HepG2 (cell line): Measurements from ENCODE around the gene ALDH2. TPM values are rescaled to one million over a fixed set of nuclear protein-coding genes. Genes with fewer than 3 reads are reported as not detected.

Experiments
- ATAC-seq: fragments of 200-7000 bp; cut with Tn5 transposase; 3 replicates; pipeline ENCODE4 v1.9.1; 2020; ENCODE audit warnings: mild to moderate bottlenecking, moderate library complexity
- BruUV-seq: library from RNA; stranded (reverse); fragments of 400-500 nt; replicated peaks from 2 replicates; lab custom pipeline; 2021; lab: Mats Ljungman, UMichigan
- CTCF ChIA-PET: fragments of 300-600 bp; formaldehyde crosslinking; extraction: SDS; loops from one replicate; lab custom pipeline; 2021; ENCODE audit warnings: low total read pairs, inconsistent platforms, low intra/inter-chr PET ratio; lab: Yijun Ruan, JAX
- POLR2A ChIA-PET: fragments of 350-600 bp; sonication (Branson Sonifier 250); formaldehyde crosslinking; loops from one replicate; lab custom pipeline; 2020; ENCODE audit warnings: antibody characterized with exemption, inconsistent platforms; lab: Yijun Ruan, JAX
- DNase-seq: peaks from one replicate; pipeline ENCODE4 v3.0.0-alpha.2; 2015; ENCODE audit warnings: low spot score
- FAIRE-seq: peaks from 3 replicates; lab custom pipeline; 2011; peaks lifted over from hg19 to GRCh38; lab: Jason Lieb, UNC
- H2AFZ ChIP-seq: one replicate; pipeline ENCODE4 v1.6.1; 2011; ENCODE audit warnings: low read length, inconsistent platforms
- H3K27ac ChIP-seq: fragments of 300-600 bp; 3 replicates; pipeline ENCODE4 v1.8.0; 2011; ENCODE audit warnings: mixed run types, mild to moderate bottlenecking, mixed read lengths, low read length, inconsistent platforms; ENCODE audit not compliant: insufficient read depth; ENCODE audit errors: extremely low read length
- H3K27me3 ChIP-seq, 2 experiments: fragments of 200-600 bp in 1 of 2; 2 replicates in 1 of 2; 3 replicates in 1 of 2; pipeline versions ENCODE4 v1.6.0 to v1.8.0; 2011; ENCODE audit warnings: low read length in 2 of 2, mild to moderate bottlenecking in 2 of 2, moderate library complexity in 2 of 2, inconsistent platforms in 1 of 2; ENCODE audit not compliant: insufficient read depth in 2 of 2, control insufficient read depth in 1 of 2
- H3K36me3 ChIP-seq, 2 experiments: fragments of 200-600 bp in 1 of 2; replicated peaks in 1 of 2; 2 replicates in 1 of 2; 3 replicates in 1 of 2; pipeline versions ENCODE4 v1.5.1 to v1.8.0; 2011; ENCODE audit warnings: low read length in 2 of 2, inconsistent platforms in 1 of 2; ENCODE audit not compliant: insufficient read depth in 2 of 2, control insufficient read depth in 1 of 2
- H3K4me1 ChIP-seq: 2 replicates; pipeline ENCODE4 v1.5.1; 2012; ENCODE audit warnings: low read length, inconsistent platforms; ENCODE audit not compliant: insufficient read depth
- H3K4me2 ChIP-seq: 2 replicates; pipeline ENCODE4 v1.6.0; 2011; ENCODE audit warnings: low read depth, low read length, inconsistent platforms
- H3K4me3 ChIP-seq, 3 experiments: fragments of 200-600 bp in 1 of 3; sonication (generic), shearing (Covaris generic) in 1 of 3; replicated peaks in 1 of 3; 2 replicates each; pipeline ENCODE4 v1.5.1; 2011 to 2016; ENCODE audit warnings: low read length in 3 of 3, inconsistent platforms in 2 of 3, low read depth in 2 of 3, mild to moderate bottlenecking in 2 of 3, control low read depth in 1 of 3, mixed read lengths in 1 of 3; ENCODE audit not compliant: insufficient read depth in 1 of 3
- H3K79me2 ChIP-seq: one replicate; pipeline ENCODE4 v1.6.1; 2011; ENCODE audit warnings: low read length, inconsistent platforms; ENCODE audit not compliant: insufficient read depth
- H3K9ac ChIP-seq: 2 replicates; pipeline ENCODE4 v1.6.0; 2011; ENCODE audit warnings: mild to moderate bottlenecking, low read depth, low read length, inconsistent platforms; ENCODE audit not compliant: insufficient read depth
- H3K9me3 ChIP-seq: 2 replicates; pipeline ENCODE4 v1.5.1; 2012; ENCODE audit warnings: mild to moderate bottlenecking, low read length
- H4K20me1 ChIP-seq: 2 replicates; pipeline ENCODE4 v1.6.0; 2011; ENCODE audit warnings: inconsistent platforms, mild to moderate bottlenecking, low read length, moderate library complexity; ENCODE audit not compliant: insufficient read depth
- FOSL2 ChIP-seq: sonication (generic); formaldehyde crosslinking; IDR thresholded peaks from 2 replicates; pipeline ENCODE4 v1.4.0; 2020; ENCODE audit warnings: missing genetic modification reagents
- YY1 ChIP-seq: IDR thresholded peaks from 2 replicates; pipeline ENCODE4 v1.6.1; 2011; ENCODE audit warnings: low read length, low read depth, moderate library complexity, mild to moderate bottlenecking; ENCODE audit not compliant: insufficient read depth, insufficient replicate concordance
- ZNF589 ChIP-seq: sonication (generic); formaldehyde crosslinking; conservative IDR thresholded peaks from 2 replicates; pipeline ENCODE4 v1.8.0; 2022; ENCODE audit warnings: mild to moderate bottlenecking, moderate library complexity, missing genetic modification reagents
- ZSCAN5A ChIP-seq: sonication (generic); formaldehyde crosslinking; IDR thresholded peaks from 2 replicates; pipeline ENCODE4 v1.8.0; 2022; ENCODE audit warnings: mild to moderate bottlenecking, missing genetic modification reagents, borderline replicate concordance
- ZSCAN9 ChIP-seq: IDR thresholded peaks from 2 replicates; pipeline ENCODE4 v1.6.1; 2016; ENCODE audit warnings: borderline replicate concordance
- WGBS: methylation state at CpG from one replicate; pipeline ENCODE4 v1.1.6; 2017; ENCODE audit warnings: low lambda C conversion rate; 5-methylcytosine and 5-hydroxymethylcytosine counted together
- in situ Hi-C: cut with HindIII; loops from 2 replicates; pipeline ENCODE4 v1.10.0; 2017; ENCODE audit warnings: low pct_unique_long_range_greater_than_20kb; ENCODE audit not compliant: extremely low pct_ligation_motif_present
- intact Hi-C: fragments of 100-400 bp; cut with micrococcal nuclease; formaldehyde crosslinking; loops from one replicate; pipeline ENCODE4 v1.10.0; 2022; ENCODE audit not compliant: unreplicated experiment
- polyA plus RNA-seq, 8 experiments: library from polyadenylated mRNA; depleted of rRNA in 3 of 8; stranded (reverse) in 7 of 8; unstranded in 1 of 8; fragments of >200 nt; fragmentation: Illumina TruSeq in 4 of 8; extraction: Trizol in 4 of 8; gene quantifications; 2 replicates each; pipeline versions ENCODE4 v1.2.1 to v1.2.3, GENCODE V29; 2011 to 2016; ENCODE audit warnings: low read depth in 4 of 8, missing spikeins in 1 of 8, mixed read lengths in 1 of 8; ENCODE audit not compliant: insufficient read depth in 1 of 8
- total RNA-seq, 5 experiments: library from RNA; depleted of rRNA; stranded (reverse); fragments of >200 nt; fragmentation: Illumina TruSeq; extraction: Trizol; gene quantifications; 2 replicates each; pipeline ENCODE4 v1.2.3, GENCODE V29; 2016; ENCODE audit warnings: low read depth in 1 of 5

ALDH2 gene
- total and polyA plus RNA-seq, 2 of the 13 experiments (the other 11 are each of a cell fraction or from before 2014, with no cell fraction given), result 78.8 to 103 TPM

GRCh38 chr12:111780615-111781014 lies 13.9 kb downstream of the ALDH2 start:
- in situ Hi-C loops, result no loop called here
- Histone ChIP-seq H3K27ac (no peak overlapping the region), H3K4me3 (no peak overlapping the region), H2AFZ (no peak overlapping the region), H3K27me3 (no peaks in the 10 kb centered on the region), H3K9ac (no peak overlapping the region), H3K9me3 (no peaks in the 10 kb centered on the region), H4K20me1 (peaks cover 7% of the 10 kb centered on the region; the same call in 1 of the 2 replicates), H3K4me2 (no peak overlapping the region), H3K79me2 (peaks cover 15% of the 10 kb centered on the region), H3K36me3 (peaks cover 15 to 47% of the 10 kb centered on the region in 2 experiments; a peak in 4 of 5 replicates), H3K4me1 (peaks cover 47% of the 10 kb centered on the region)
- no TSS peak for BruUV-seq
- ChIA-PET CTCF (no interaction called here), POLR2A (interaction anchor here (3.3 kb wide), 1 partner anchor 13 kb away, joined by 11 read pairs; the partner anchor contains the start of gene ALDH2)
- FAIRE-seq (no peak), ATAC-seq (no peak), DNase-seq (no peak)
- intact Hi-C loops, result no loop called here
- WGBS, result 95% methylated on average over 5 of the region's 5 CpGs
- TF ChIP-seq FOSL2 (peak; percentile 69), ZSCAN9 (CRISPR knock-in tag) (no peak)

- ChIA-PET CTCF (no interaction called here), POLR2A (interaction anchor here (3.3 kb wide), 1 partner anchor 14 kb away, joined by 11 read pairs; the partner anchor contains the start of gene ALDH2)
- H3K9ac ChIP-seq, result no peak overlapping the region
- no peaks in the 10 kb centered on the region for H3K9me3 ChIP-seq
- H3K27ac ChIP-seq, result no peak overlapping the region
- no peak overlapping the region for H2AFZ ChIP-seq
- peaks cover 7% of the 10 kb centered on the region; the same call in 1 of the 2 replicates for H4K20me1 ChIP-seq
- ATAC-seq (no peak), FAIRE-seq (no peak), DNase-seq (no peak)
- in situ Hi-C loops, result no loop called here
- peaks cover 13% of the 10 kb centered on the region for H3K79me2 ChIP-seq
- no peak for TF ChIP-seq ZNF589 (CRISPR knock-in tag)
- peak; percentile 67 for TF ChIP-seq YY1
- TF ChIP-seq ZSCAN5A (CRISPR knock-in tag), result no peak
- no peak overlapping the region for H3K4me2 ChIP-seq
- BruUV-seq, result no TSS peak
- intact Hi-C loops, result no loop called here
- no peak overlapping the region for H3K4me3 ChIP-seq
- H3K36me3 ChIP-seq, result peaks cover 16 to 47% of the 10 kb centered on the region in 2 experiments; a peak in 4 of 5 replicates
- no peaks in the 10 kb centered on the region for H3K27me3 ChIP-seq
- 100% methylated on average over 1 of the region's 2 CpGs for WGBS
- H3K4me1 ChIP-seq, result peaks cover 41% of the 10 kb centered on the region
These were observed 14.4 kb downstream of the ALDH2 start for GRCh38 chr12:111781085-111781658.
